Measurements from ENCODE around the gene FTO.

Gene FTO

GRCh38 chr16:54009464-54010176 is 305.7 kb downstream of the FTO start:
- DNase-seq (ENCODE audit: low spot score) = no peak

- DNase-seq (ENCODE audit: low spot score) = no peak
Observed at GRCh38 chr16:54015147-54015546, 311.2 kb downstream of the FTO start.

- DNase-seq (ENCODE audit: low spot score) = no peak
Observed at GRCh38 chr16:54022362-54022761, 318.4 kb downstream of the FTO start.

GRCh38 chr16:54026456-54026855 is 322.5 kb downstream of the FTO start:
- no peak for DNase-seq (ENCODE audit: low spot score)

- DNase-seq (ENCODE audit: low spot score) = no peak
Observed at GRCh38 chr16:54027062-54027461, 323.1 kb downstream of the FTO start.

GRCh38 chr16:54027558-54027957 is 323.6 kb downstream of the FTO start:
- DNase-seq (ENCODE audit: low spot score) = no peak

- DNase-seq (ENCODE audit: low spot score) = no peak
Observed at GRCh38 chr16:54027995-54028394, 324.0 kb downstream of the FTO start.

GRCh38 chr16:54030451-54030850 is 326.5 kb downstream of the FTO start:
- no peak for DNase-seq (ENCODE audit: low spot score)

- DNase-seq (ENCODE audit: low spot score) = no peak
Observed at GRCh38 chr16:54031107-54031760, 327.3 kb downstream of the FTO start.

GRCh38 chr16:54033747-54034146 is 329.8 kb downstream of the FTO start:
- DNase-seq (ENCODE audit: low spot score) = no peak

GRCh38 chr16:54034684-54035083 is 330.7 kb downstream of the FTO start:
- DNase-seq (ENCODE audit: low spot score) = no peak

- no peak for DNase-seq (ENCODE audit: low spot score)
Observed at GRCh38 chr16:54040480-54040879, 336.5 kb downstream of the FTO start.

- no peak for DNase-seq (ENCODE audit: low spot score)
Observed at GRCh38 chr16:54040975-54041374, 337.0 kb downstream of the FTO start.

- no peak for DNase-seq (ENCODE audit: low spot score)
Observed at GRCh38 chr16:54048586-54049495, 344.9 kb downstream of the FTO start.

GRCh38 chr16:54049591-54050458 is 345.9 kb downstream of the FTO start:
- no peak for DNase-seq (ENCODE audit: low spot score)

GRCh38 chr16:54050459-54051210 is 346.7 kb downstream of the FTO start:
- DNase-seq (ENCODE audit: low spot score) = no peak

- DNase-seq (ENCODE audit: low spot score) = no peak
Observed at GRCh38 chr16:54051821-54052220, 347.9 kb downstream of the FTO start.

- DNase-seq (ENCODE audit: low spot score) = no peak
Observed at GRCh38 chr16:54052271-54052670, 348.3 kb downstream of the FTO start.

GRCh38 chr16:54053891-54054820 is 350.2 kb downstream of the FTO start:
- no peak for DNase-seq (ENCODE audit: low spot score)

GRCh38 chr16:54055191-54055590 is 351.2 kb downstream of the FTO start:
- DNase-seq (ENCODE audit: low spot score) = no peak
